ENCODE data around the gene PAX5.

- no peak for TF ChIP-seq CTCF (IDR thresholded peaks at IDR 0.05)
- TF ChIP-seq EZH2 (IDR thresholded peaks at IDR 0.05; ENCODE audit: borderline replicate concordance, insufficient read depth, low read depth, low read length, poor library complexity, severe bottlenecking) = no peak
Measured at GRCh38 chr9:36911037-36911436, 123.0 kb downstream of the PAX5 start.

Data from B cell (primary cell).